Caco-2 (cell line): ENCODE measurements around the gene PSTPIP1. TPM values are rescaled to one million over a fixed set of nuclear protein-coding genes. Genes with fewer than 3 reads are reported as not detected.
A peak's percentile ranks its signal among the peaks of the same experiment; 100 is the strongest.

Source experiments
- BruUV-seq: library from RNA; stranded (reverse); fragments of 400-500 nt; replicated peaks from 2 replicates; lab custom pipeline; 2021; lab: Mats Ljungman, UMichigan
- CTCF ChIA-PET: fragments of 300-600 bp; sonication (Branson Sonifier 250); formaldehyde crosslinking; loops from one replicate; lab custom pipeline; 2022; ENCODE audit warnings: antibody characterized with exemption; lab: Charles Lee
- POLR2A ChIA-PET: fragments of 300-600 bp; sonication (Branson Sonifier 250); formaldehyde crosslinking; loops from one replicate; lab custom pipeline; 2022; ENCODE audit warnings: antibody characterized with exemption; lab: Charles Lee
- DNase-seq, 2 experiments: peaks; one replicate each; pipeline versions ENCODE4 v3.0.0 to v3.0.0-alpha.2; 2020 to 2022
- H3K27me3 ChIP-seq: replicated peaks from 2 replicates; pipeline ENCODE4 v1.6.0; 2011; ENCODE audit warnings: low read length; ENCODE audit not compliant: control insufficient read depth, insufficient read depth
- H3K36me3 ChIP-seq: 2 replicates; pipeline ENCODE4 v1.5.1; 2011; ENCODE audit warnings: low read length; ENCODE audit not compliant: control insufficient read depth, insufficient read depth
- H3K4me1 ChIP-seq: fragments of 250-450 bp; sonication (Bioruptor Pico); 2 replicates; pipeline ENCODE4 v1.5.1; 2020; ENCODE audit warnings: mild to moderate bottlenecking
- H3K4me3 ChIP-seq: 2 replicates; pipeline ENCODE4 v1.5.1; 2011; ENCODE audit warnings: low read depth, mild to moderate bottlenecking, control low read depth, low read length
- H3K9me3 ChIP-seq: fragments of 250-450 bp; sonication (Bioruptor Pico); 2 replicates; pipeline ENCODE4 v1.5.1; 2020; ENCODE audit warnings: mild to moderate bottlenecking, moderate library complexity
- H3K27ac Mint-ChIP-seq: one replicate; pipeline ENCODE4 v1.8.0; 2022; ENCODE audit warnings: mixed read lengths; ENCODE audit not compliant: unreplicated experiment
- H3K27me3 Mint-ChIP-seq: one replicate; pipeline ENCODE4 v1.8.0; 2022; ENCODE audit warnings: mixed read lengths; ENCODE audit not compliant: insufficient read depth, unreplicated experiment
- H3K36me3 Mint-ChIP-seq: one replicate; pipeline ENCODE4 v1.8.0; 2022; ENCODE audit warnings: mild to moderate bottlenecking, mixed read lengths; ENCODE audit not compliant: insufficient read depth, unreplicated experiment
- H3K4me1 Mint-ChIP-seq: one replicate; pipeline ENCODE4 v1.8.0; 2022; ENCODE audit warnings: low read depth, mixed read lengths; ENCODE audit not compliant: unreplicated experiment
- H3K4me3 Mint-ChIP-seq: one replicate; pipeline ENCODE4 v1.8.0; 2022; ENCODE audit warnings: mild to moderate bottlenecking, moderate library complexity, mixed read lengths; ENCODE audit not compliant: unreplicated experiment
- H3K9me3 Mint-ChIP-seq: one replicate; pipeline ENCODE4 v1.8.0; 2022; ENCODE audit warnings: mixed read lengths; ENCODE audit not compliant: unreplicated experiment
- intact Hi-C: fragments of 100-400 bp; cut with micrococcal nuclease; formaldehyde crosslinking; loops from one replicate; pipeline ENCODE4 v1.10.0; 2022; ENCODE audit not compliant: unreplicated experiment
- total RNA-seq: library from RNA; stranded (reverse); gene quantifications from 2 replicates; pipeline ENCODE4 v1.2.3, GENCODE V29; 2022
- TF ChIP-seq, protein P1 (sequence below), 2 experiments: fragments of 200-600 bp in 1 of 2; IDR thresholded peaks; 1 replicate in 1 of 2; 2 replicates in 1 of 2; pipeline versions ENCODE4 v1.5.1 to v1.8.0; 2011 to 2022; ENCODE audit warnings: antibody characterized with exemption in 1 of 2, control low read depth in 1 of 2, inconsistent platforms in 1 of 2, low read depth in 1 of 2, low read length in 1 of 2, mild to moderate bottlenecking in 1 of 2, moderate library complexity in 1 of 2; ENCODE audit not compliant: insufficient read depth in 1 of 2, severe bottlenecking in 1 of 2, unreplicated experiment in 1 of 2

Gene PSTPIP1
- total RNA-seq, 1 experiment from 2014 or later = not detected

GRCh38 chr15:77026501-77027110 lies 31.7 kb downstream of the PSTPIP1 start:
- peaks cover 18% of the 10 kb centered on the region for H3K36me3 Mint-ChIP-seq
- no peak overlapping the region for H3K4me3 Mint-ChIP-seq
- no TSS peak for BruUV-seq
- DNase-seq = peak in 1 of 2 experiments; percentile 23
- CTCF ChIA-PET = interaction anchor here (1.1 to 1.7 kb wide), 2 partner anchors 8 to 10 kb away, joined by 3 to 6 read pairs; no protein-coding TSS in a partner anchor
- H3K4me3 ChIP-seq = no peak overlapping the region
- H3K4me1 Mint-ChIP-seq = no peaks in the 10 kb centered on the region
- H3K27me3 ChIP-seq = no peaks in the 10 kb centered on the region
- H3K27ac Mint-ChIP-seq = no peak overlapping the region
- TF ChIP-seq, protein P1, sequence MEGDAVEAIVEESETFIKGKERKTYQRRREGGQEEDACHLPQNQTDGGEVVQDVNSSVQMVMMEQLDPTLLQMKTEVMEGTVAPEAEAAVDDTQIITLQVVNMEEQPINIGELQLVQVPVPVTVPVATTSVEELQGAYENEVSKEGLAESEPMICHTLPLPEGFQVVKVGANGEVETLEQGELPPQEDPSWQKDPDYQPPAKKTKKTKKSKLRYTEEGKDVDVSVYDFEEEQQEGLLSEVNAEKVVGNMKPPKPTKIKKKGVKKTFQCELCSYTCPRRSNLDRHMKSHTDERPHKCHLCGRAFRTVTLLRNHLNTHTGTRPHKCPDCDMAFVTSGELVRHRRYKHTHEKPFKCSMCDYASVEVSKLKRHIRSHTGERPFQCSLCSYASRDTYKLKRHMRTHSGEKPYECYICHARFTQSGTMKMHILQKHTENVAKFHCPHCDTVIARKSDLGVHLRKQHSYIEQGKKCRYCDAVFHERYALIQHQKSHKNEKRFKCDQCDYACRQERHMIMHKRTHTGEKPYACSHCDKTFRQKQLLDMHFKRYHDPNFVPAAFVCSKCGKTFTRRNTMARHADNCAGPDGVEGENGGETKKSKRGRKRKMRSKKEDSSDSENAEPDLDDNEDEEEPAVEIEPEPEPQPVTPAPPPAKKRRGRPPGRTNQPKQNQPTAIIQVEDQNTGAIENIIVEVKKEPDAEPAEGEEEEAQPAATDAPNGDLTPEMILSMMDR (IDR thresholded peaks at IDR 0.05; ENCODE audit: insufficient read depth in 1 of 2, low read depth in 1 of 2, low read length in 1 of 2, severe bottlenecking in 1 of 2, unreplicated experiment in 1 of 2) = no peak
- intact Hi-C loops = no loop called here
- H3K9me3 ChIP-seq = no peaks in the 10 kb centered on the region
- H3K27me3 Mint-ChIP-seq = no peaks in the 10 kb centered on the region
- no peaks in the 10 kb centered on the region for H3K36me3 ChIP-seq
- no peaks in the 10 kb centered on the region for H3K9me3 Mint-ChIP-seq
- POLR2A ChIA-PET = no interaction called here
- H3K4me1 ChIP-seq = no peaks in the 10 kb centered on the region

- no peaks in the 10 kb centered on the region for H3K9me3 ChIP-seq
- no peaks in the 10 kb centered on the region for H3K27me3 ChIP-seq
- ChIA-PET CTCF (interaction anchor here (1.1 kb wide), 1 partner anchor 9 kb away, joined by 3 read pairs; no protein-coding TSS in a partner anchor), POLR2A (no interaction called here)
- H3K27me3 Mint-ChIP-seq = no peaks in the 10 kb centered on the region
- no TSS peak for BruUV-seq
- intact Hi-C loops = no loop called here
- H3K36me3 ChIP-seq = no peaks in the 10 kb centered on the region
- peak in 1 of 2 experiments; percentile 25 for DNase-seq
- H3K4me3 Mint-ChIP-seq = no peak overlapping the region
- no peaks in the 10 kb centered on the region for H3K9me3 Mint-ChIP-seq
- H3K4me3 ChIP-seq = no peak overlapping the region
- H3K27ac Mint-ChIP-seq = no peak overlapping the region
- no peaks in the 10 kb centered on the region for H3K4me1 ChIP-seq
- peaks cover 23% of the 10 kb centered on the region for H3K36me3 Mint-ChIP-seq
- H3K4me1 Mint-ChIP-seq = no peaks in the 10 kb centered on the region
- TF ChIP-seq, protein P1 (IDR thresholded peaks at IDR 0.05; ENCODE audit: insufficient read depth in 1 of 2, low read depth in 1 of 2, low read length in 1 of 2, severe bottlenecking in 1 of 2, unreplicated experiment in 1 of 2) = no peak
Observed at GRCh38 chr15:77027111-77027696, 32.3 kb downstream of the PSTPIP1 start.

DNA sequence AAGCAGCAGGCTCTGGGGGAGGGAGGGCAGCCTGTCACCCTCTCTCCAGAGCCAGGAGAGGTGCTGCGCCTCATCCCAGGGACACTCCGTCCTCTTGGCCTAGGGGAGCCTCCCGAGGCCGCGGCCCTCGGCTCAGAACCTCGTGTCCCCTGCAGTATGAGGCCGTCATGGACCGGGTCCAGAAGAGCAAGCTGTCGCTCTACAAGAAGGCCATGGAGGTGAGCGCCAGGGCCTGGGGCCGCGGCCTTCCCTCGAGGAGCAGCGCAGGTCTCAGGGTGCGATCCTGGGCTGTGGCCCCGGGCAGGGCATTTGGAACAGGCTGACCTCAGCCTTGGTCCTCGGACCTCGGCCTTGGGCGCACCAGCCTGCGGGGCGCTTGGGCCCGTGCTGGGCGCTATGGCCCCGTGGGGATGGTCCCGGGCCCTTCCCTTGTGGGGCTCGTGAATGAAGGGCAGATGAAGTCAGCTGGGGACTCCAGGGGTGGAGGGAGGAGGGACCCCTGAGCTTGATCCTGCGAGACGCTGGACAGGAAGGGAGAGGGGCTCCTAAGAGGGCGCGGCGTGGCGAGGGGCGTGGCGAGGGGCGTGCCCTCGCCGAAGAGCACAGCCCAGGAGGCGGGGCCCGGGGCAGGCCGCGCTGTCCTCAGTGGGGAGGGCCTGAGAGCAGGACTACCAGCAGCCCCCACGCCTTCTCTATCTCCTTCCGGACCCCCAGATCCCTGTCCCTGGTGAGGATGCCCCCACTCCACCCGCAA lies 32.9 kb downstream of the PSTPIP1 start:
- Mint-ChIP-seq H3K9me3 (no peaks in the 10 kb centered on the region), H3K4me3 (no peak overlapping the region), H3K4me1 (no peaks in the 10 kb centered on the region), H3K36me3 (peaks cover 24% of the 10 kb centered on the region), H3K27me3 (no peaks in the 10 kb centered on the region), H3K27ac (no peak overlapping the region)
- H3K9me3 ChIP-seq = no peaks in the 10 kb centered on the region
- ChIA-PET CTCF (no interaction called here), POLR2A (no interaction called here)
- H3K36me3 ChIP-seq = no peaks in the 10 kb centered on the region
- intact Hi-C loops = no loop called here
- H3K4me1 ChIP-seq = no peaks in the 10 kb centered on the region
- H3K27me3 ChIP-seq = no peaks in the 10 kb centered on the region
- DNase-seq = no peak
- no peak overlapping the region for H3K4me3 ChIP-seq
- no TSS peak for BruUV-seq
- TF ChIP-seq, protein P1 (IDR thresholded peaks at IDR 0.05; ENCODE audit: insufficient read depth in 1 of 2, low read depth in 1 of 2, low read length in 1 of 2, severe bottlenecking in 1 of 2, unreplicated experiment in 1 of 2) = no peak
